ENCODE results near the gene SERPING1.

The SERPING1 gene

DNA sequence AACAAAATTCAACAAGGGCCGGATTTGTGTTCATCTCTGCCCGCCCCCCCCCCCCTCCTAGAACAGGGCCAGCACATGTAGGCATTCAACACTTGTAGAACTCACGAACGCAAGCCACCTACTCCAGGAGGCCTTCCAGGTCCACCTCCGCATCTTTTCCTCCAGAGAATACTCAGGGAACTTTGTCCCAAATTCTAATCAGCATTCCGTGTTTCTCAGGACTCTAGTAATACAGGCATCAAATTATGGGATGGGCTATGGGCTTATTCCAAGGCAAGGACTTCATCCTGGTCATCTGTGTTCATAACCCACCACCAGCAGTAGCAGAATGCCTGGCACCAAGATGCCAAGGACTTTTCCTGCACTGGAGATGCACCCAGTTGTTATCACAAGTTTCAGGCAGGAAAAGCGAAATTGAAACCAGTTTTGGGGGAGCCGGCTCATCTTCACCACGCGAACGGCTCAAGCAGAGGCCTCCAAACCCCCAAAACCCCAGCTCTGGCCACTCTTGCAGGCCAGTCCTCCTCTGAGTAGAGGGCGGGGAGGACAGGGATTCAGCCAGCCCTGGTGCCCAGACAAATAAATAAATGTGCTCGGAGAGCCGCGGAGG, 30.5 kb upstream of the SERPING1 start:
- peaks cover 24% of the 10 kb centered on the region for H3K4me1 ChIP-seq (ENCODE audit: control insufficient read depth, insufficient read depth, low read length)
- no peaks in the 10 kb centered on the region for H3K27me3 ChIP-seq (ENCODE audit: control insufficient read depth in 1 of 2, insufficient read depth in 2 of 2, low read length in 2 of 2)
- peak overlapping the region; percentile 78 to 92 for H3K4me3 ChIP-seq (ENCODE audit: low read length in 2 of 2)
- H3K36me3 ChIP-seq (ENCODE audit: control insufficient read depth in 2 of 2, insufficient read depth in 2 of 2, low read length in 2 of 2), result no peaks in the 10 kb centered on the region
- no peaks in the 10 kb centered on the region for H3K9me3 ChIP-seq (ENCODE audit: control insufficient read depth in 2 of 2, low read length in 2 of 2)
- H3K9ac ChIP-seq (ENCODE audit: low read length in 2 of 2), result peak overlapping the region; percentile 72 to 76
- H3K27ac ChIP-seq (ENCODE audit: low read length), result peak overlapping the region; percentile 70

DNA sequence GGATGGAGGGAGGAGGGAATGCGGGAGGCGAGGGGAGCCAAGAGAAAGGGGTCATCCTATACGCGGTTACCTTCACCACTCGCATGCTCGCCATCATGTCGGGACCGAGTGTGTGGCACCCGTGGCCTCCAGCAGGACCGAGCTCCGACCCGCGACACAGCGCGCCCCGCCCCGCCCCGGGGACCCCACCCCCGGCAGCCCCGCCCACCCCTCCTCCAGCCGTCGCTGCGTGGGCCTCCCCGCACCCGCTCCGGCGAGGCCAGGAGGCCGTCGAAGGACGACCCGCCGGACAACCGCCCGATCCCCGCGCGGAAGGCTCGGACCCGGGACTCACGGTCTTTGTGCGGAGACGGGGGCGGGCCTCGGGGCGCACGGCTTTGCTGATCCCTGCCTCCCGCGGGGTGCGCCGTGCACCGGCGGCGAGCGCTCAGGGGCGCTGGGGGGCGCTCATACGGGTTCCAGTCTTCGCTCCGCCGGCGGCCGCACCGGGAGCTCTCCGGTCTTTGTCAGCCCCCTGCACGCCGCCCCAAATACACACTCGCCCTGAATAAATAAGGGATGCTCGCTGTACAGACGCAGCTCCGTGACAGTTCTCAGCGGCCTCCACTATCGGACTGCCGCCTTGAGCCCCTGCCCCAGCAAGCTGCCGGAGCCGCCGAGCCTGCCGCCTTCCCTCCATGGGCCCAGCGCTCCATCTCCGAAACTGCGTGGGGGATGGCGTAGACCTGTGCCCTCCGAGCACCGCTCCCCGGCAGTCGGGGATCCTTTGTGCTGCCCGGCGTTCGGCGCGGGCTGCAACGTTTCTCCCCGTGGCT, 29.8 kb upstream of the SERPING1 start, which contains the start of gene UBE2L6:
Gene UBE2L6, minus strand, starts transcription at position 158 of the 815 bp plus-strand sequence. Its CDS starts 61 bp downstream, at position 97.
- Histone ChIP-seq H3K9ac (ENCODE audit: low read length in 2 of 2) (peak within 1 kb of the TSS; percentile 72 to 76), H3K27ac (ENCODE audit: low read length) (peak within 1 kb of the TSS; percentile 70), H3K4me3 (ENCODE audit: low read length in 2 of 2) (peak within 1 kb of the TSS; percentile 78 to 92), H3K27me3 (ENCODE audit: control insufficient read depth in 1 of 2, insufficient read depth in 2 of 2, low read length in 2 of 2) (no peaks in the 10 kb centered on the region), H3K36me3 (ENCODE audit: control insufficient read depth in 2 of 2, insufficient read depth in 2 of 2, low read length in 2 of 2) (no peaks in the 10 kb centered on the region), H3K9me3 (ENCODE audit: control insufficient read depth in 2 of 2, low read length in 2 of 2) (no peaks in the 10 kb centered on the region), H3K4me1 (ENCODE audit: control insufficient read depth, insufficient read depth, low read length) (peaks cover 24% of the 10 kb centered on the region)

DNA sequence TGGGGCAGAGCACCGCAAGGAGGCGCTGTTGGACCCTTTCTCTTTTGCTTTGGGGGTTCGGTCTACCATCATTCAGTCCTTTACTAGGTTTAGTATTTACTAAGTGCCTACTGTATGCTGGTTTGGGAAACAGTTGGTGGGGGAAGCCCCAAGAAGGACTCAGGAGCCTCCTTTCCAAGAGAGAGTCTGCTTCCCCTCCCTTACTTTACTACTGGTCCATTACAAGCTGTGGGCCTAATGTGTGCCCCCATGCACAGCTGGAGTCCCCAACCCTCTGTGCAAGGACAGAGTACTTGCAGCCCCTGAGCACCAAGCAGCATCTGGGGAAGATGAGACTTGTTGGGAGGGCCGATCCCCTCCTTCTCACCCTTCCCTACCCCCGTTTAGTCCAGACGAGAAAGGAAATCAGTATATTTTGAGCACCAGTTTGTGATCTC, 29.1 kb upstream of the SERPING1 start:
- no peaks in the 10 kb centered on the region for H3K27me3 ChIP-seq (ENCODE audit: control insufficient read depth in 1 of 2, insufficient read depth in 2 of 2, low read length in 2 of 2)
- H3K9me3 ChIP-seq (ENCODE audit: control insufficient read depth in 2 of 2, low read length in 2 of 2), result no peaks in the 10 kb centered on the region
- H3K4me1 ChIP-seq (ENCODE audit: control insufficient read depth, insufficient read depth, low read length), result peaks cover 24% of the 10 kb centered on the region
- H3K27ac ChIP-seq (ENCODE audit: low read length), result peak overlapping the region; percentile 31
- no peaks in the 10 kb centered on the region for H3K36me3 ChIP-seq (ENCODE audit: control insufficient read depth in 2 of 2, insufficient read depth in 2 of 2, low read length in 2 of 2)
- peak overlapping the region; percentile 62 to 75 for H3K9ac ChIP-seq (ENCODE audit: low read length in 2 of 2)
- peak overlapping the region; percentile 78 to 92 for H3K4me3 ChIP-seq (ENCODE audit: low read length in 2 of 2)

DNA sequence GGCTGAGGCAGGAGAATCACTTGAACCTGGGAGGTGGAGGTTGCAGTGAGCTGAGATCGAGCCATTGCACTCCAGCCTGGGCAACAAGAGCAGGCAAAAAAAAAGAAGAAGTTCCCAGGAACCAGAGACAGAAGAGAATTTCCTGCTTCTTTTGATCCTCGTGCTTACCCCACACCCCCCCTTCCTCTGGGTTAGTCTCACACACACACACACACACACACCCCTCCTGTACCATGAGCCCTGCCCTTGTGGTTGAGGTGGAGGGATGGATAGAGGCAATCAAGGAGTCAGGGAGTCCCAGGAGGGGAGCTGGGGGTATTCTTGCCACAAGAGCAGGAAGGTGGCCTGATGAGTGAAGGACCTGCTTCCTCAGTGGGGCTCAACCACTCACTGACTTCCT, 25.9 kb upstream of the SERPING1 start:
- H3K27me3 ChIP-seq (ENCODE audit: control insufficient read depth in 1 of 2, insufficient read depth in 2 of 2, low read length in 2 of 2), result no peaks in the 10 kb centered on the region
- H3K36me3 ChIP-seq (ENCODE audit: control insufficient read depth in 2 of 2, insufficient read depth in 2 of 2, low read length in 2 of 2), result no peaks in the 10 kb centered on the region
- no peaks in the 10 kb centered on the region for H3K9me3 ChIP-seq (ENCODE audit: control insufficient read depth in 2 of 2, low read length in 2 of 2)
- no peak overlapping the region for H3K4me3 ChIP-seq (ENCODE audit: low read length in 2 of 2)
- H3K4me1 ChIP-seq (ENCODE audit: control insufficient read depth, insufficient read depth, low read length), result peaks cover 17% of the 10 kb centered on the region
- H3K27ac ChIP-seq (ENCODE audit: low read length), result no peak overlapping the region
- no peak overlapping the region for H3K9ac ChIP-seq (ENCODE audit: low read length in 2 of 2)

DNA sequence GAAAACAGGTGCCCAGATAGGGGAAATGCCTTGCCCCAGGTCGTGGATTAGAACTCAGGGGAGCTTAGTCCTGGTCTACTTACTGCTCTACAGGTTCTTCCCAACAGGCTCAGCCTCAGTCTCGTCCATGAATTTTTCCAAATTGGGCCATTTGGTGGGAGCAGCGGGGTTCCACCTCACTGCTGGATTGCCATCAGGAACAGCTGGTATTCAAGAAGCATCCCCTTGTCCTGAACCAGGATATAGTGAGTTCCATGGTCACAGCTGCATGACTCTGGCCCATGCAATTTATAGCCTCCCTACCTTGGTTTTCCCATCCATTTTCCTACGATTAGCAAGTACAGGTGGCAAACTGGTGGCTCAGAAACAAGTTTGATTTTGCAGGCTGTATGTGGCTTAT, 23.4 kb upstream of the SERPING1 start:
- no peaks in the 10 kb centered on the region for H3K9me3 ChIP-seq (ENCODE audit: control insufficient read depth in 2 of 2, low read length in 2 of 2)
- no peak overlapping the region for H3K4me3 ChIP-seq (ENCODE audit: low read length in 2 of 2)
- peaks cover 4% of the 10 kb centered on the region for H3K4me1 ChIP-seq (ENCODE audit: control insufficient read depth, insufficient read depth, low read length)
- no peaks in the 10 kb centered on the region for H3K27me3 ChIP-seq (ENCODE audit: control insufficient read depth in 1 of 2, insufficient read depth in 2 of 2, low read length in 2 of 2)
- H3K9ac ChIP-seq (ENCODE audit: low read length in 2 of 2), result no peak overlapping the region
- no peaks in the 10 kb centered on the region for H3K36me3 ChIP-seq (ENCODE audit: control insufficient read depth in 2 of 2, insufficient read depth in 2 of 2, low read length in 2 of 2)
- H3K27ac ChIP-seq (ENCODE audit: low read length), result no peak overlapping the region

DNA sequence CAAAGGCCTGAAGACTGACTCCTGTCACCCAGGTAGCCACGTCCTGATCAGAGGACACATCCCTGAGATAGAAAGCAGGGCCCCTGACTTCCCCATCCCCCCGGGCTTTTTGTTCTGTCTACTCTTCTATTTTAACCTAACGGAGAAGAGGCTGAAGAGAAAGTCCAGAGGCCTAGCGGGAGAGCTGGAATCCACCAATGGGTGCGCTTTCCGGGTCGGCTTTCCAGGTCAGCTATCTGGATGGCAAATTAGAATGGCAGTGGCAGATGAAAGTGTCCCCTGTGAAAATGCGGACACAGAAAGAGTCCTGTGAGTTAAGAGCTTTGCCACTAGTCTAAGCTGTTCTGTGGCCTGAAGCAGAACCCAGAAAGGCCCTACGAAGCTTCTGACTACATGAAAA, 13.1 kb upstream of the SERPING1 start:
- Histone ChIP-seq H3K27ac (ENCODE audit: low read length) (no peak overlapping the region), H3K27me3 (ENCODE audit: control insufficient read depth in 1 of 2, insufficient read depth in 2 of 2, low read length in 2 of 2) (no peaks in the 10 kb centered on the region)

DNA sequence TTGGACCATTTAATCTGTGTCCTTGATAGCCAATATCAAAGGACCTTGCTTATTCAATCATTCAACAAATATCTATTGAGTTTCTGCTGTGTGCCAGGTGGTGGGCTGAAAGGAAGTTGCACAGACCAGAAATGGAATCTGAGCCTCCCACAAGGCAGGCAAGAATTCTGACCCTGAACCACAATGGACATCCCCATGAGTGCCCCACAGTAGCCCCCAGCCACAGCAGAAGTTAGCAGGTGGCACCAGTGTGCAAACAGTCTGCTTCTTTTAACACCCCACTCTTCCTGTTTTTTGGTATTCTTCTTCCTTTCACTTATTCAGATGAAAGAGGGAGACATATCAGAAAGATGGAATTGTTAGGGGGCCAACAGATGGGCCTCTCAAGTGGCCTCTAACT, 12.2 kb upstream of the SERPING1 start:
- no peaks in the 10 kb centered on the region for H3K9me3 ChIP-seq (ENCODE audit: control insufficient read depth in 2 of 2, low read length in 2 of 2)
- H3K27me3 ChIP-seq (ENCODE audit: control insufficient read depth in 1 of 2, insufficient read depth in 2 of 2, low read length in 2 of 2), result no peaks in the 10 kb centered on the region
- no peaks in the 10 kb centered on the region for H3K36me3 ChIP-seq (ENCODE audit: control insufficient read depth in 2 of 2, insufficient read depth in 2 of 2, low read length in 2 of 2)
- H3K4me3 ChIP-seq (ENCODE audit: low read length in 2 of 2), result no peak overlapping the region
- no peaks in the 10 kb centered on the region for H3K4me1 ChIP-seq (ENCODE audit: control insufficient read depth, insufficient read depth, low read length)
- no peak overlapping the region for H3K9ac ChIP-seq (ENCODE audit: low read length in 2 of 2)
- no peak overlapping the region for H3K27ac ChIP-seq (ENCODE audit: low read length)

More for the DNA sequence above, 13.1 kb upstream of the SERPING1 start:
- H3K9ac ChIP-seq (ENCODE audit: low read length in 2 of 2), result no peak overlapping the region
- no peaks in the 10 kb centered on the region for H3K9me3 ChIP-seq (ENCODE audit: control insufficient read depth in 2 of 2, low read length in 2 of 2)
- no peaks in the 10 kb centered on the region for H3K4me1 ChIP-seq (ENCODE audit: control insufficient read depth, insufficient read depth, low read length)
- no peaks in the 10 kb centered on the region for H3K36me3 ChIP-seq (ENCODE audit: control insufficient read depth in 2 of 2, insufficient read depth in 2 of 2, low read length in 2 of 2)
- H3K4me3 ChIP-seq (ENCODE audit: low read length in 2 of 2), result no peak overlapping the region

DNA sequence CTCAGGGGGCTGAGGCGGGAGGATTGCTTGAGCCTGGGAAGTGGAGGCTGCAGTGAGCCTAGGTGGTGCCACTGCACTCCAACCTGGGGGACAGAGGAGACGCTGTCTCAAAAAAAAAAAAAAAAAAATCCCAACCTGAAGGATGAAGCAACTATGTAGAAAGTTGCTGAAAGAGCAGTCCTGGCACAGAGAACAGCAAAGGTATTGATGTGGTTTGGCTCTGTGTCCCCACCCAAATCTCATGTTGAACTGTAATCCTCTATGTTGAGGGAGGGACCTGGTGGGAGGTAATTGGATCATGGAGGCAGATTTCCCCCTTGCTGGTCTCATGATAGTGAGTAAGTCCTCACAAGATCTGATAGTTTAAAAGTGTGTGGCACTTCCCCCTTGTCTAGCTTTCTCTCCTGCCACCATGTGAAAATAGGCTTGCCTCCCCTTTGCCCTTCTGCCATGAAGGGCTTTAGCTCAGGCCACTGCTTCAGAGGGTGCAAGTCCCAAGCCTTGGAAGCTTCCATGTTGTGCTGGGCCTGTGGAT, 10.7 kb upstream of the SERPING1 start:
- H3K4me1 ChIP-seq (ENCODE audit: control insufficient read depth, insufficient read depth, low read length), result no peaks in the 10 kb centered on the region
- no peaks in the 10 kb centered on the region for H3K36me3 ChIP-seq (ENCODE audit: control insufficient read depth in 2 of 2, insufficient read depth in 2 of 2, low read length in 2 of 2)
- no peak overlapping the region for H3K27ac ChIP-seq (ENCODE audit: low read length)
- no peaks in the 10 kb centered on the region for H3K9me3 ChIP-seq (ENCODE audit: control insufficient read depth in 2 of 2, low read length in 2 of 2)
- H3K27me3 ChIP-seq (ENCODE audit: control insufficient read depth in 1 of 2, insufficient read depth in 2 of 2, low read length in 2 of 2), result no peaks in the 10 kb centered on the region
- no peak overlapping the region for H3K4me3 ChIP-seq (ENCODE audit: low read length in 2 of 2)
- no peak overlapping the region for H3K9ac ChIP-seq (ENCODE audit: low read length in 2 of 2)

DNA sequence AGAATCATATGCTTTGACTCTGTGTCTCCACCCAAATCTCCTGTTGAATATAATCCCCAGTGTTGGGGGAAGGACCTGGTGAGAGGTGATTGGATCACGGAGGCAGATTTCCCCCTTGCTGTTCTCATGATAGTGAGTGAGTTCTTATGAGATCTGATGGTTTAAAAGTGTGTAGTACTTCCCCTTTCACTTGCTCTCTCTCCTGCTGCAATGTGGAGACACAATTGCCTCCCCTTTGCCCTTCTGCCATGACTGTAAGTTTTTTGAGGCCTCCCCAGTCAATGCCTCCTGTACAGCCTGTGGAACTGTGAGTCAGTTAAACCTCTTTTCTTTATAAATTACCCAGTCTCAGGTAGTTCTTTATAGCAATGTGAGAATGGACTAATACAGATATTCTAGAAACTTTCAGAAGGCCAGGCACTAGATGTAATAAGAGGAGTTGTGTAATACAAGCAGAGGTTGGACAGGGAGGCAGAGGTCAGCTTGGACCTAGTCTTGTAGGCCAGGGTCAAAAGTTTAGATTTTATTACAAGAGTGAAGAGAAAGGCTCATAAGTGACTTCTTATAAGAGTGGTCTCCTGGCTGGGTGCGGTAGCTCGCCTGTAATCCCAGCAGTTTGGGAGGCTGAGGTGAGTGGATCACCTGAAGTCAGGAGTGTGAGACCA, 9.3 kb upstream of the SERPING1 start:
- Histone ChIP-seq H3K4me1 (ENCODE audit: control insufficient read depth, insufficient read depth, low read length) (no peaks in the 10 kb centered on the region), H3K9ac (ENCODE audit: low read length in 2 of 2) (no peak overlapping the region), H3K27me3 (ENCODE audit: control insufficient read depth in 1 of 2, insufficient read depth in 2 of 2, low read length in 2 of 2) (no peaks in the 10 kb centered on the region), H3K36me3 (ENCODE audit: control insufficient read depth in 2 of 2, insufficient read depth in 2 of 2, low read length in 2 of 2) (no peaks in the 10 kb centered on the region), H3K4me3 (ENCODE audit: low read length in 2 of 2) (no peak overlapping the region), H3K9me3 (ENCODE audit: control insufficient read depth in 2 of 2, low read length in 2 of 2) (no peaks in the 10 kb centered on the region), H3K27ac (ENCODE audit: low read length) (no peak overlapping the region)

DNA sequence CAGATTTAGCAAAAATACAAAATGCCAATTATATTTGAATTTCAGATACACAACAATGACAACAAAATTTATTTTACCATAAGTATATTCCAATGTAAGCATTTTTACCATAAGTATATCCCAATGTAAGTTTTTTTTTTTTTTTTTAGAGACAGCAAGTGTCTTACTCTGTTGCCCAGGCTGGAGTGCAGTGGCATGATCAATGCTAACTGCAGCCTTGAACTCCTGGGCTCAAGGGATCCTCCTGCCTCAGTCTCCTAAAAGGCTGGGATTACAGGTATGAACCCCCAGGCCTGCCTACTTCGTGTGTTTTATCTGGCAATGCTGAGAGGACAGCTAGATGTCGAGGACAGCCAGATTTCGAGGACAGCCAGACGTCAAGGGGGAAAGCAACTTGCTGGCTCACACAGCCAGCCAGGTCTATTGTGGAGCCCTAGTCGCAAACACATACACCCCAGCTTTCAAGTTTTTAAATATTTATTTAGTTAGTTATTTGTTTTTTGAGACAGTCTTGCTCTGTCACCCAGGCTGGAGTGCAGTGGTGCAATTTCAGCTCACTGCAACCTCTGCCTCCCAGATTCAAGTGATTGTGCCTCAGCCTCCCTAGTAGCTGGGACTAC, 1.1 kb upstream of the SERPING1 start:
- Histone ChIP-seq H3K9me3 (ENCODE audit: control insufficient read depth in 2 of 2, low read length in 2 of 2) (no peaks in the 10 kb centered on the region), H3K4me1 (ENCODE audit: control insufficient read depth, insufficient read depth, low read length) (peaks cover 15% of the 10 kb centered on the region), H3K27ac (ENCODE audit: low read length) (no peak overlapping the region), H3K27me3 (ENCODE audit: control insufficient read depth in 1 of 2, insufficient read depth in 2 of 2, low read length in 2 of 2) (no peaks in the 10 kb centered on the region), H3K4me3 (ENCODE audit: low read length in 2 of 2) (no peak overlapping the region), H3K36me3 (ENCODE audit: control insufficient read depth in 2 of 2, insufficient read depth in 2 of 2, low read length in 2 of 2) (no peaks in the 10 kb centered on the region), H3K9ac (ENCODE audit: low read length in 2 of 2) (no peak overlapping the region)
